Esophagus squamous epithelium (tissue), 5 donors: ENCODE results near the gene TBC1D2. TPM values are rescaled to one million over a fixed set of nuclear protein-coding genes. Genes with fewer than 3 reads are reported as not detected.
"Not testable (repeated sequence)": the region's sequence is repeated elsewhere in the genome, so short reads cannot be mapped to it uniquely, and the experiment has no call there.

Source experiments
- DNase-seq: peaks from one replicate; lab custom pipeline; 2025; lab: John Stamatoyannopoulos, UW
- H3K27ac ChIP-seq, 4 donors: fragments of 200-600 bp; sonication (generic); one replicate each; pipeline ENCODE4 v1.5.1; 2016 to 2019; ENCODE audit warnings: mild to moderate bottlenecking in 1 of 4
- H3K27me3 ChIP-seq, 4 donors: fragments of 200-600 bp; sonication (generic); 1 replicate in 3 of 4; 2 replicates in 1 of 4; pipeline versions ENCODE4 v1.5.1 to v1.6.0; 2017 to 2021; ENCODE audit warnings: antibody characterized with exemption in 1 of 4
- H3K36me3 ChIP-seq, 3 donors: fragments of 200-600 bp; sonication (generic); one replicate each; pipeline ENCODE4 v1.5.1; 2016 to 2019
- H3K4me1 ChIP-seq, 3 donors: fragments of 200-600 bp; sonication (generic); one replicate each; pipeline ENCODE4 v1.5.1; 2017 to 2019
- H3K4me3 ChIP-seq, 4 donors: fragments of 200-600 bp; sonication (generic); 1 replicate in 3 of 4; 2 replicates in 1 of 4; pipeline ENCODE4 v1.5.1; 2016 to 2019; ENCODE audit warnings: mild to moderate bottlenecking in 2 of 4, moderate library complexity in 1 of 4
- H3K9me3 ChIP-seq, 3 donors: fragments of 200-600 bp; sonication (generic); one replicate each; pipeline ENCODE4 v1.5.1; 2016 to 2019
- POLR2A ChIP-seq, 4 donors: fragments of 450-650 bp; IDR thresholded peaks; one replicate each; pipeline ENCODE4 v1.6.1; 2017; ENCODE audit warnings: antibody characterized with exemption in 4 of 4, mild to moderate bottlenecking in 4 of 4, moderate library complexity in 3 of 4
- WGBS, 2 donors: methylation state at CpG; one replicate each; pipeline ENCODE4 v1.1.5; 2018; 5-methylcytosine and 5-hydroxymethylcytosine counted together
- intact Hi-C: fragments of 100-400 bp; cut with DNase I; formaldehyde crosslinking; loops from one replicate; pipeline ENCODE4 v1.15.0; 2022
- total RNA-seq, 4 donors: library from RNA; depleted of rRNA; stranded (reverse); fragments of >200 nt; gene quantifications; one replicate each; pipeline ENCODE4 v1.1.0, GENCODE V29; 2016
- TF ChIP-seq, protein P1 (sequence below), 6 experiments: fragments of 450-650 bp in 4 of 6; fragments of 200-600 bp in 2 of 6; sonication (generic) in 2 of 6; IDR thresholded peaks; one replicate each; pipeline ENCODE4 v1.5.1; 2016 to 2019; ENCODE audit warnings: antibody characterized with exemption in 6 of 6, mild to moderate bottlenecking in 4 of 6, moderate library complexity in 4 of 6
- donor health status: DM: yes; HTN: yes; CAD: no.

TBC1D2 gene
- total RNA-seq, 4 donors from 2014 or later = 39.3 to 52.9 (median 49.0) TPM

DNA sequence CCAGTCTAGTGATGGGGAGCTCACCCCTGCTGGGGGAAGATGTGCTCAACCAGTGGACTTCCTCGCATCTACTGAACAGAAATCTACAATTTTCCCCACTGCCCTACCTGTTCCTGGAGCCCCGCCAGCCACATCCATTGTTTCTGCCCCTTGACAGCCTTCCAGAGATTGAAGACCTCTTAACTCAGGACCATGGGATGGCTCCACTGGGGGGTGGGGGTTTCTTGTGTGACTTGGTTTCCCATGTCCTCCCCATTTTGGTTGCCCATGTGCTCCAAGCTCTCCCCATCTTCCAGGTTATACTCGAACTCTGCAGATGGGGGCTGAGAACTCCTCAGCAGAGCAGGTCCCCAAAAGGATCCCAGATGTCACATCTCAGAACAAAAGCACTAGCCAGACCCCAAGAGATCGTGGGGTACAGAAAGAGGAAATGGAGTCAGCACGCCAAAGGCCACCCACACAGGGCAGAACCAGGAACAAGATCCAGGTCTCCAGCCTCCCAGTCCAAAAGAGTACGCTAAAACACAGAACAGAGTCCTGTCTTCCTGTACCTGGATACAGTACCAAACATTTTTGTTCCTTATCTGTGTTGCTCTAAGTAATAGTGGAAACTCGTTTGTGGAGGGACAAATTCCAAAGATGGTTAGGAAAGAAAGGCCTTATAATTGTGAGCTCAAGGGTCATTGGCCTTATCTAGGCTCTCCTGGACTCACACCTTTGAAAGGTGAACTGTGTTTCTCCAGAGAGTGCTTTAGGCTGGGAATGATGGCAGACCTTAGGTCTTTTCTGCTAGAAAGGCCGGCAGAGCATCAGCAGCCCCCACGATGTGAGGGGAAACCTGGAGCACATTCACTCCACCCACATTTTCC is 78.8 kb downstream of the TBC1D2 start:
- H3K4me3 ChIP-seq = no peak overlapping the region
- intact Hi-C loops = no loop called here
- TF ChIP-seq POLR2A (IDR thresholded peaks at IDR 0.05) = no peak
- TF ChIP-seq, protein P1, sequence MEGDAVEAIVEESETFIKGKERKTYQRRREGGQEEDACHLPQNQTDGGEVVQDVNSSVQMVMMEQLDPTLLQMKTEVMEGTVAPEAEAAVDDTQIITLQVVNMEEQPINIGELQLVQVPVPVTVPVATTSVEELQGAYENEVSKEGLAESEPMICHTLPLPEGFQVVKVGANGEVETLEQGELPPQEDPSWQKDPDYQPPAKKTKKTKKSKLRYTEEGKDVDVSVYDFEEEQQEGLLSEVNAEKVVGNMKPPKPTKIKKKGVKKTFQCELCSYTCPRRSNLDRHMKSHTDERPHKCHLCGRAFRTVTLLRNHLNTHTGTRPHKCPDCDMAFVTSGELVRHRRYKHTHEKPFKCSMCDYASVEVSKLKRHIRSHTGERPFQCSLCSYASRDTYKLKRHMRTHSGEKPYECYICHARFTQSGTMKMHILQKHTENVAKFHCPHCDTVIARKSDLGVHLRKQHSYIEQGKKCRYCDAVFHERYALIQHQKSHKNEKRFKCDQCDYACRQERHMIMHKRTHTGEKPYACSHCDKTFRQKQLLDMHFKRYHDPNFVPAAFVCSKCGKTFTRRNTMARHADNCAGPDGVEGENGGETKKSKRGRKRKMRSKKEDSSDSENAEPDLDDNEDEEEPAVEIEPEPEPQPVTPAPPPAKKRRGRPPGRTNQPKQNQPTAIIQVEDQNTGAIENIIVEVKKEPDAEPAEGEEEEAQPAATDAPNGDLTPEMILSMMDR (IDR thresholded peaks at IDR 0.05) = no peak
- DNase-seq = no peak
- no peaks in the 10 kb centered on the region for H3K27me3 ChIP-seq
- peaks cover 0 to 9% (median 0%) of the 10 kb centered on the region in 3 donors for H3K36me3 ChIP-seq
- H3K27ac ChIP-seq = no peak overlapping the region
- WGBS, 2 donors = 67 to 68% methylated on average over 7 of the region's 9 CpGs
- H3K4me1 ChIP-seq = peaks cover 4 to 39% (median 9%) of the 10 kb centered on the region in 3 donors
- no peaks in the 10 kb centered on the region for H3K9me3 ChIP-seq

DNA sequence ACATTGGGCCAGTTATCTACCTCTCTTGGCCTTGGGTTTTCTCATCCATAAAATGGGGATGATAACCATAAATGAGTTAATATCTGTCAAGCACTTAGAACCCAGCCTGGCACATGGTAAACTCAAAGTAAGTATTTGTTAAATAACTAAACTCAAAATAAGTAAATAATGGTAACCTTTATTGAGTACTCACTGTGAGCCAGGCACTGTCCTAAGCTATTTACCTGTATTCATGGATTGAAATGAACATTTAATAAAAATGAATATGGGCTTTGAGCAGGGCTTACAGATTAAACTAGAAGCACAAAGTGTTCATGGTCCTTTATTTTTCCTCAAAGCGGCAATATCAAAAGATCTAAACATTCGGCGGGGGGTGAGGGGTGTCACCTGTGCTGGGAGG is 79.7 kb downstream of the TBC1D2 start:
- H3K27me3 ChIP-seq = no peaks in the 10 kb centered on the region
- no peak for TF ChIP-seq POLR2A (IDR thresholded peaks at IDR 0.05)
- TF ChIP-seq, protein P1 (IDR thresholded peaks at IDR 0.05) = no peak
- DNase-seq = no peak
- peaks cover 0 to 9% (median 0%) of the 10 kb centered on the region in 3 donors for H3K36me3 ChIP-seq
- no peak overlapping the region for H3K4me3 ChIP-seq
- intact Hi-C loops = no loop called here
- WGBS, 2 donors = 90 to 94% methylated on average over 3 of the region's 3 CpGs
- H3K9me3 ChIP-seq = no peaks in the 10 kb centered on the region
- H3K4me1 ChIP-seq = peaks cover 4 to 47% (median 9%) of the 10 kb centered on the region in 3 donors
- H3K27ac ChIP-seq = peak overlapping the region in 1 of 4 donors; percentile 29

DNA sequence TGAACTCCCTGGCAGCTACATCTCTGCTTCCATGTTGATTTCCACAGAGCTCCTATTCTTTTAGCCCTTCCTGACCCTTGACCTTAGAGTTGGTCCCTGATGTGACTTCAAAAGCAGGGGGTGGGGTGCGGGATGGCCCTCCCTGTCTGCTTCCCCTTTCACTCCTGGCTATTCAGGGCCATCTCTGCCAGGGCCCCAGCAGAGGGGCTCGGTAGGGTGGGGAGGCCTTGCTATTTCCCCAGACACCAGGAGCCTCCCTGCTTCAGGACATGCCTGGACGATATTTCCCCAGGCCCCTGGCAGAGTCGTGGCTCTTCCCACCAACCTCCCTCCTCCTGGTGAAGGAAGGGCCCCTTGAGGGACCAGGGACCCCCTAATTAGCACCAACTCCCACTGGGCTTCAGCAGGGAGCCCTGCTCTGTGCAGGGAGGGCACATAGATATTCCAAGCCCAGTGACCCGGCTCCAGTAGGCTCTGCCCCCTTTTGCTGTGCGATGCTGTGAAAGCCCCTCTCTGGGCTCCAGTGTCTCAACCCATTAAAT is 80.3 kb downstream of the TBC1D2 start:
- Histone ChIP-seq H3K27ac (peak overlapping the region in 3 of 4 donors; percentile 24 to 55 (median 29)), H3K9me3 (no peaks in the 10 kb centered on the region), H3K4me3 (no peak overlapping the region), H3K4me1 (peaks cover 4 to 47% (median 9%) of the 10 kb centered on the region in 3 donors), H3K27me3 (no peaks in the 10 kb centered on the region), H3K36me3 (peaks cover 0 to 9% (median 0%) of the 10 kb centered on the region in 3 donors)
- WGBS, 2 donors = 33% methylated on average over 1 of the region's 6 CpGs; no CpG with 5 or more reads in 1 of the 2 donors
- intact Hi-C loops = no loop called here
- TF ChIP-seq, protein P1 (IDR thresholded peaks at IDR 0.05) = no peak
- TF ChIP-seq POLR2A (IDR thresholded peaks at IDR 0.05) = no peak
- DNase-seq = no peak

DNA sequence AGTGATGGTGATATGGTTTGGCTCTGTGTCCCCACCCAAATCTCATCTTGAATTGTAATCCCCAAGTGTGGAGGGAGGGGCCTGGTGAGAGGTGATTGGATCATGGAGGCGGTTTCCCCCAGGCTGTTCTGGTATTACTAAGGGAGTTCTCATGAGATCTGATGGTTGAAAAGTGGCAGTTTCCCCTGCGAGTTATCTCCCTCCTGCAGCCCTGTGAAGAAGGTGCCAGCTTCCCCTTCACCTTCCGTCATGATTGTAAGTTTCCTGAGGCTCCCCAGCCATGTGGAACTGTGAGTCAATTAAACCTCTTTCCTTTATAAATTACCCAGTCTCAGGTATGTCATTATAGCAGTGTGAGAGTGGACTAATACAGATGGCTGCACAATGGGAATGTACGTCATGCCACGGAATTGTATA is 80.9 kb downstream of the TBC1D2 start:
- WGBS, 2 donors = 57 to 60% methylated on average over 5 of the region's 5 CpGs
- DNase-seq, H3K36me3 ChIP-seq, intact Hi-C loops, H3K4me3 ChIP-seq, H3K9me3 ChIP-seq, H3K27me3 ChIP-seq: not testable (repeated sequence)
- Histone ChIP-seq H3K4me1 (peaks cover 4 to 51% (median 11%) of the 10 kb centered on the region in 3 donors), H3K27ac (peak overlapping the region in 3 of 4 donors; percentile 24 to 55 (median 29))

DNA sequence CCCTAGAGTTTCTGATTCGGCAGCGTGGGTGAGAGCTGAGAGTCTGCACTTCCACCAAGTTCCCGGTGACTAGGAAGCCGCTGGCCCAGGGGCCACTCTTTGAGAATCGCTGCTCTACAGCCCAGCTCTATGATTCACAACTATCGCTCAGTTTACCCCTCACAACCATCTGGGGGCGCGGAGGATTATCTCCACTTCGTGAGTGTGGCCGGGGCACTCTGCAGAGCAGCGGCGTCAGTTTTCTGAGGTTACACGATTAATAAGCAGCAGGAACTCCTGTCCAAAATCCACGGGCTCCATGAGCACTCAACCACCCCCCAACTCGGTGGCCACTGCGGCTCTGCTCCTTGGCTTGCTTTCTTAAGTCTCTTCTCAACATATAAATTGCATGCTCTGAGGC is 82.3 kb downstream of the TBC1D2 start:
- TF ChIP-seq POLR2A (IDR thresholded peaks at IDR 0.05) = no peak
- TF ChIP-seq, protein P1 (IDR thresholded peaks at IDR 0.05) = no peak
- Histone ChIP-seq H3K4me1 (peaks cover 9 to 64% (median 21%) of the 10 kb centered on the region in 3 donors), H3K27ac (peak overlapping the region in 1 of 4 donors; percentile 13), H3K36me3 (peaks cover 0 to 9% (median 0%) of the 10 kb centered on the region in 3 donors), H3K9me3 (no peaks in the 10 kb centered on the region), H3K27me3 (no peaks in the 10 kb centered on the region), H3K4me3 (no peak overlapping the region)
- DNase-seq = no peak
- WGBS, 2 donors = 83 to 86% methylated on average over 8 to 12 of the region's 16 CpGs
- intact Hi-C loops = no loop called here
